ENCODE results near the gene GNA14. TPM values are rescaled to one million over a fixed set of nuclear protein-coding genes. Genes with fewer than 3 reads are reported as not detected.
A peak's percentile ranks its signal among the peaks of the same experiment; 100 is the strongest.

GNA14 gene
- total RNA-seq, 5 donors from 2014 or later (not counting 1 experiment from before 2014, with no cell fraction given), result not detected

DNA sequence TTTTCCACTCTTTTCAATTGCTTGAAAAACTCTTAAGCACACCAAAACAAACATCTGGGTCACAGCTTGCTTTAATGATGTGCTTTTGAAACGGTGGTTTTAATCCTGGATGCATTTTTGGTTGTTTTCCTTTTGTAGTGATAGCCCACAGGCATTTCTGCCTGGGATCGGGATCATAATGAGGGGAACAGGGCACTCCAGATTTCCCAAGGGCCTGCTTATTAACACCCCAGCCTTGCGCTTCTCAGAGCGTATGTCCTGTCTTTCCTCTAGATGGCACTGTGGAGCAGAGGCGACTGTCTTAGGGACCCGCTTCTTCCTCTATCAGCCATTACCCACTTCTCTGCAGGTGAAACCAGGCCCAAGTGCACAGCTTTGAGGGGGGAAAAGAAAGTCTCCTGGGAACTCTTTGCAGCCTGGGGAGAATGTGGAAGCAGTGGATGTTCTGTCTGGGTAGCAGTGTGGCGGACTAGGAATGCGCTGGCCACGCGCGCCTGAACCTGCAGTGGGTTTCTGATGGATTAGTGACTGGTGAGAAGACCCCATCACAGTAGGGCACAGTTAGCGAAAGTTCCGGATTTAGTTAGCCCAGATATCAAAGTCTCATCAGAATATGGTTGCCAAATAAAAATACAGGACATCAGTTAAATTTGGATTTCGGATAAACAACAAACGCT is 190.1 kb downstream of the GNA14 start:
- Mint-ChIP-seq H3K36me3 (no peaks in the 10 kb centered on the region), H3K4me1 (peaks cover 17 to 33% (median 25%) of the 10 kb centered on the region in 3 donors), H3K27ac (no peak overlapping the region), H3K27me3 (peaks cover 0 to 3% of the 10 kb centered on the region in 2 donors), H3K4me3 (no peak overlapping the region), H3K9me3 (no peaks in the 10 kb centered on the region)
- H3K27me3 ChIP-seq (replicated peaks in 1 of 2; ENCODE audit: control insufficient read depth in 2 of 2, extremely low read depth in 1 of 2, insufficient read depth in 2 of 2, low read length in 1 of 2), result peaks cover 0 to 6% of the 10 kb centered on the region in 2 experiments
- WGBS (ENCODE audit: insufficient coverage), result 60% methylated on average over 8 of the region's 15 CpGs
- H3K27ac ChIP-seq (ENCODE audit: low read length), result no peak overlapping the region
- ChIA-PET CTCF (interaction anchor here (0.6 to 3.0 kb wide), 18 partner anchors 8 to 1499 kb away, joined by 3 to 15 read pairs (median 4); no protein-coding TSS in a partner anchor), POLR2A (interaction anchor here in 1 of 2 donors (0.6 kb wide), 1 partner anchor 16 kb away, joined by 10 read pairs; no protein-coding TSS in a partner anchor)
- ATAC-seq (replicated peaks in 1 of 4) (peak; percentile 65 to 81 (median 76)), DNase-seq (peak; percentile 14 to 77 (median 47))
- no peaks in the 10 kb centered on the region for H3K9me3 ChIP-seq
- peaks cover 2 to 4% of the 10 kb centered on the region in 2 experiments for H3K4me1 ChIP-seq (ENCODE audit: control insufficient read depth in 1 of 2, extremely low read depth in 1 of 2, insufficient read depth in 2 of 2, low read length in 2 of 2)
- no peak overlapping the region for H3K4me3 ChIP-seq (ENCODE audit: control insufficient read depth in 1 of 2, extremely low read depth in 1 of 2, low read length in 1 of 2)
- H3K36me3 ChIP-seq (ENCODE audit: control insufficient read depth in 2 of 2, extremely low read depth in 1 of 2, insufficient read depth in 1 of 2, low read length in 1 of 2), result no peaks in the 10 kb centered on the region

DNA sequence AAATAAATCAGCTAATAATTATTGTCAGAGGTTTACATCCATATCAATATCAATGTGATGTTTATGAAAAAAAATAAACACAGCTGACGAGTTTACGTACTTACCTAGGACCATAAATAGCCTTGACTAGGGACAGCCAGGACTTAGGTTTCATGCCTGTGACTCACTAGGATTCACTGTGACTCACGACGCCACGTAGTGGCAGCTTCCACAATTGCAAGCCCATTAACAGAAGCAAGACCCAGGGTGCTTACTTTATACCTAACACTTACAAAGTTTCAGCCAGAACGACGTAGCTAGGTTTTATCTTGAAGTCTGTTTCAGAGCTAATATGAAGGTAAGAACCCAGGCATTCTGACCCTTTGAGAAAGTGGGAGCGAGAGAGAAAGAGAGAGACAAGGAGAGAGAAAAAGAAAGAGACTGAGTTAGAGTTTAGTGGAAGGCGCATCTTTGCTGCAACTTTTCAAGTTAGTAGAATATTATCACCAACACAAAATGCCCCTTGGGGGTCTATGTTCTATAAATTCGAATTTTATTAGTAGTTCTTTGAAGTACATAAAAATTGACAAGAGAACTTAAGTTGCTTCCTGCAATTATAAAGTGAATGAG is 191.2 kb downstream of the GNA14 start:
- H3K36me3 ChIP-seq (ENCODE audit: control insufficient read depth in 2 of 2, extremely low read depth in 1 of 2, insufficient read depth in 1 of 2, low read length in 1 of 2), result no peaks in the 10 kb centered on the region
- no peaks in the 10 kb centered on the region for H3K36me3 Mint-ChIP-seq
- peaks cover 0 to 6% of the 10 kb centered on the region in 2 experiments for H3K27me3 ChIP-seq (replicated peaks in 1 of 2; ENCODE audit: control insufficient read depth in 2 of 2, extremely low read depth in 1 of 2, insufficient read depth in 2 of 2, low read length in 1 of 2)
- ATAC-seq (replicated peaks in 1 of 4), result peak; percentile 67 to 77 (median 74)
- H3K4me3 Mint-ChIP-seq, result no peak overlapping the region
- peaks cover 17 to 33% (median 25%) of the 10 kb centered on the region in 3 donors for H3K4me1 Mint-ChIP-seq
- CTCF ChIA-PET, result interaction anchor here (0.6 to 3.0 kb wide), 35 partner anchors 8 to 779 kb away, joined by 3 to 15 read pairs (median 4); partner anchors contain the start of gene CEP78 (in 1 of the 2)
- H3K4me1 ChIP-seq (ENCODE audit: control insufficient read depth in 1 of 2, extremely low read depth in 1 of 2, insufficient read depth in 2 of 2, low read length in 2 of 2), result peaks cover 2 to 4% of the 10 kb centered on the region in 2 experiments
- no peaks in the 10 kb centered on the region for H3K9me3 Mint-ChIP-seq
- WGBS (ENCODE audit: insufficient coverage), result 0% methylated on average over 1 of the region's 10 CpGs
- H3K4me3 ChIP-seq (ENCODE audit: control insufficient read depth in 1 of 2, extremely low read depth in 1 of 2, low read length in 1 of 2), result no peak overlapping the region
- H3K27ac ChIP-seq (ENCODE audit: low read length), result no peak overlapping the region
- H3K27ac Mint-ChIP-seq, result no peak overlapping the region
- H3K27me3 Mint-ChIP-seq, result peaks cover 0 to 3% of the 10 kb centered on the region in 2 donors
- POLR2A ChIA-PET, result interaction anchor here in 1 of 2 donors (0.6 kb wide), 1 partner anchor 17 kb away, joined by 3 read pairs; no protein-coding TSS in a partner anchor
- H3K9me3 ChIP-seq, result no peaks in the 10 kb centered on the region
- DNase-seq, result peak; percentile 42 to 83 (median 68)

DNA sequence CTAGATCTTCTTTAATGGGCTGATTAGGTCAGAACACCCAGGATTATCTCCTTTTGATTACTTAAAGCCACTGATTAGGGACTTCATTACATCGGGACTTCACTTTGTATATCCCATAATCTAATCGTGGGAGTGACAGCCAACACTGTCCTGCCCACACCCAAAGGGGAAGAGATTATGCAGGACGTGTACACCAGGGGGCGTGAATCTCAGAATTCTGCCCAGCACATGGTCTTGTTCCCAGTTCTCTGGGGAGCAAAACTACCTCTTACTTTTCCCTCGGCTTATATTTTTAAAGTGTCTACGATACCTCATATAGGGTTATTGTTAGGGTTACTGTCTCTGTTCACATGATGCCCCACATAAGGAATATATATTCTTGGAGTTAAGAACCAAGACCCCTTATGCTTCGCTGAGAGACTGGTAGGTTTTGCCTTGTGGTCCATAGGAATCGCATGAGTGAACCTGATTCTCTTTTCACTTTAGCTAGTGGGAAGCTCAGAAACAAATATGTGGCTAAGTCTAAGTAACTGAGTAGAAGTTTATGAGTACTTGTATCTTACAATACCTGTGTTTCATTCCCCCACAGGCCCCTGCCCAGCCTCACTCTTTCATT is 192.7 kb downstream of the GNA14 start:
- no peak overlapping the region for H3K4me3 Mint-ChIP-seq
- POLR2A ChIA-PET, result interaction anchor here in 1 of 2 donors (0.5 kb wide), 1 partner anchor 202 kb away, joined by 15 read pairs; no protein-coding TSS in a partner anchor
- Histone ChIP-seq H3K9me3 (no peaks in the 10 kb centered on the region), H3K27ac (ENCODE audit: low read length) (no peak overlapping the region), H3K4me1 (ENCODE audit: control insufficient read depth in 1 of 2, extremely low read depth in 1 of 2, insufficient read depth in 2 of 2, low read length in 2 of 2) (peaks cover 2 to 4% of the 10 kb centered on the region in 2 experiments), H3K27me3 (replicated peaks in 1 of 2; ENCODE audit: control insufficient read depth in 2 of 2, extremely low read depth in 1 of 2, insufficient read depth in 2 of 2, low read length in 1 of 2) (peaks cover 0 to 6% of the 10 kb centered on the region in 2 experiments), H3K36me3 (ENCODE audit: control insufficient read depth in 2 of 2, extremely low read depth in 1 of 2, insufficient read depth in 1 of 2, low read length in 1 of 2) (no peaks in the 10 kb centered on the region), H3K4me3 (ENCODE audit: control insufficient read depth in 1 of 2, extremely low read depth in 1 of 2, low read length in 1 of 2) (no peak overlapping the region)
- no peak overlapping the region for H3K27ac Mint-ChIP-seq
- DNase-seq (peak in 16 of 35 experiments; percentile 9 to 54 (median 24)), ATAC-seq (replicated peaks in 1 of 4) (peak in 2 of 4 experiments; percentile 35 to 49)
- peaks cover 17 to 33% (median 25%) of the 10 kb centered on the region in 3 donors for H3K4me1 Mint-ChIP-seq
- no peaks in the 10 kb centered on the region for H3K36me3 Mint-ChIP-seq
- H3K9me3 Mint-ChIP-seq, result no peaks in the 10 kb centered on the region
- H3K27me3 Mint-ChIP-seq, result peaks cover 5 to 6% of the 10 kb centered on the region in 2 donors
- no CpG with 5 or more reads among the region's 8 CpGs for WGBS (ENCODE audit: insufficient coverage)
- CTCF ChIA-PET, result interaction anchor here (0.6 to 3.0 kb wide), 11 partner anchors 12 to 580 kb away, joined by 3 to 15 read pairs (median 4); no protein-coding TSS in a partner anchor

DNA sequence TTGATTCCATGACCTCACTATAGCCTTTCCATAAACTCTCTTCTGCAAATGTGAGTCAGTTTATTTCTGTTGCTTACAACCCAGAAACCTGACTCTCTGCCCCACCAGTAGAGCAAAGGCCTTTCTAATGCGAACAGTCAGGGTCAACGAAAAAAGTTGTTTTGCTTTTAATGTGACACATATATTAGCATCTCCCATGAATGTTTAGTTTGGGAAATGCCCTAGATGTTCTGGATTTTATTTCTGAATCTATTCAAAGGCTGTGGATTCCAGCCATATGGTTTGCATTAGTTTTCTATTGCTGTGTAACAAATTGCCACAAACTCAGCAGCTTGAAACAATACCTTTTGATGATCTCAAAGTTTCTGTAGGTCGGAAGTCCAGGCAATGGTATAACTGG is 193.5 kb downstream of the GNA14 start:
- peaks cover 0 to 9% of the 10 kb centered on the region in 2 experiments for H3K27me3 ChIP-seq (replicated peaks in 1 of 2; ENCODE audit: control insufficient read depth in 2 of 2, extremely low read depth in 1 of 2, insufficient read depth in 2 of 2, low read length in 1 of 2)
- H3K27ac Mint-ChIP-seq, result no peak overlapping the region
- no peak overlapping the region for H3K27ac ChIP-seq (ENCODE audit: low read length)
- H3K4me1 Mint-ChIP-seq, result peaks cover 17 to 33% (median 25%) of the 10 kb centered on the region in 3 donors
- WGBS (ENCODE audit: insufficient coverage), result 80% methylated on average over 1 of the region's 3 CpGs
- no peaks in the 10 kb centered on the region for H3K9me3 ChIP-seq
- H3K4me1 ChIP-seq (ENCODE audit: control insufficient read depth in 1 of 2, extremely low read depth in 1 of 2, insufficient read depth in 2 of 2, low read length in 2 of 2), result peaks cover 2 to 4% of the 10 kb centered on the region in 2 experiments
- no peak for DNase-seq
- peaks cover 8 to 10% of the 10 kb centered on the region in 2 donors for H3K27me3 Mint-ChIP-seq
- no peaks in the 10 kb centered on the region for H3K36me3 ChIP-seq (ENCODE audit: control insufficient read depth in 2 of 2, extremely low read depth in 1 of 2, insufficient read depth in 1 of 2, low read length in 1 of 2)
- H3K4me3 ChIP-seq (ENCODE audit: control insufficient read depth in 1 of 2, extremely low read depth in 1 of 2, low read length in 1 of 2), result no peak overlapping the region
- ATAC-seq (replicated peaks in 1 of 4), result no peak
- no peak overlapping the region for H3K4me3 Mint-ChIP-seq
- H3K36me3 Mint-ChIP-seq, result no peaks in the 10 kb centered on the region
- ChIA-PET POLR2A (no interaction called here), CTCF (interaction anchor here (0.7 to 1.6 kb wide), 6 partner anchors 10 to 674 kb away, joined by 3 to 5 read pairs (median 3); no protein-coding TSS in a partner anchor)
- no peaks in the 10 kb centered on the region for H3K9me3 Mint-ChIP-seq

DNA sequence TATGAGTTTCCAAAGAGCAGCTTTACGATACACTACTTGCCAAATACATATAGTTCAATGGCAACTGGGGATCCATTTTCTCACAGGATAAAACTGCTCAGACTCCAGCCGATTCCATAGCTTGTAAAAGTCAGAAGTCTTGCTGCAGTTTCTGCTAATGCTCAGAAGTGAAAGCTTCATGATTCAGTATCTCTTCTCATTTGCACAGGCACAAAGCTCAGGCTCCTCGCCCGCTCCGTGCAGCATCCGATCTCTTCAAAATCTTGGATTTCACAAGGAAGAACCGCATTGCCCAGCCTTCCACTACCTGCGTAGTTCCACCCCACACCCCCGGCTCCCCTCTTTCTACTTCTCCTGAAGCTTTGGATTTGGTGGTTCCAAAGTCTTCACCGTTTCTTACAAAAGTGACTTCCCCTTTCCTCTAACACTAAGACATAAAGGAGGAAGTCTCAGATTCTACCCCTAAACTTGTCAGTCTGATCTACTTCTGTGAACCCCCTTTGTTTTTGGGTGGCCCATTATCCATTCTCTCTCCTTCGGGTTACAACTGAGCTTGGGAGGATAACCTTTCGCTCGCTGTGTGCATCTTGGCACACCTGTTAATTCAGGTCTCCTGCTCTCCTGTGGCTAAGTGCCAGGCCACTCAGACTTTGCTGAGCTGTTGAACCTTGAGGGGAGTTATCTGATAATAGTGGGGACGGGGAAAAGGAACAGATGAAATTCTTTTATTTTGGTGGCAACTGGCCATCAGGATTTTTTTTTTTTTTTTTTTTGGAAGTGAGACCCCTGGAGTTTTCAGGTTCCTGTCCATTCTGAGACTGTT is 194.1 kb downstream of the GNA14 start:
- ChIA-PET POLR2A (no interaction called here), CTCF (interaction anchor here (0.6 to 1.6 kb wide), 13 partner anchors 9 to 1060 kb away, joined by 3 to 6 read pairs (median 3); partner anchors contain the start of gene RFK (in 1 of the 2))
- H3K4me1 ChIP-seq (ENCODE audit: control insufficient read depth in 1 of 2, extremely low read depth in 1 of 2, insufficient read depth in 2 of 2, low read length in 2 of 2), result peaks cover 2 to 4% of the 10 kb centered on the region in 2 experiments
- no peaks in the 10 kb centered on the region for H3K9me3 ChIP-seq
- 53% methylated on average over 8 of the region's 14 CpGs for WGBS (ENCODE audit: insufficient coverage)
- H3K36me3 Mint-ChIP-seq, result no peaks in the 10 kb centered on the region
- ATAC-seq (replicated peaks in 1 of 4), result peak in 1 of 4 experiments; percentile 45
- peaks cover 8 to 10% of the 10 kb centered on the region in 2 donors for H3K27me3 Mint-ChIP-seq
- DNase-seq, result no peak
- peak overlapping the region in 1 of 2 donors; percentile 35 for H3K4me3 ChIP-seq (ENCODE audit: control insufficient read depth in 1 of 2, extremely low read depth in 1 of 2, low read length in 1 of 2)
- H3K4me1 Mint-ChIP-seq, result peaks cover 17 to 33% (median 25%) of the 10 kb centered on the region in 3 donors
- H3K27ac ChIP-seq (ENCODE audit: low read length), result no peak overlapping the region
- H3K4me3 Mint-ChIP-seq, result peak overlapping the region; percentile 69 to 81 (median 80)
- H3K27ac Mint-ChIP-seq, result peak overlapping the region; percentile 79 to 93
- no peaks in the 10 kb centered on the region for H3K36me3 ChIP-seq (ENCODE audit: control insufficient read depth in 2 of 2, extremely low read depth in 1 of 2, insufficient read depth in 1 of 2, low read length in 1 of 2)
- H3K9me3 Mint-ChIP-seq, result no peaks in the 10 kb centered on the region
- H3K27me3 ChIP-seq (replicated peaks in 1 of 2; ENCODE audit: control insufficient read depth in 2 of 2, extremely low read depth in 1 of 2, insufficient read depth in 2 of 2, low read length in 1 of 2), result peaks cover 0 to 6% of the 10 kb centered on the region in 2 experiments
